ENCODE results near the gene PLAGL2. TPM values are rescaled to one million over a fixed set of nuclear protein-coding genes. Genes with fewer than 3 reads are reported as not detected.

PLAGL2 gene
- total and polyA plus RNA-seq, 2 of the 8 experiments (the other 6 are each of a cell fraction or from before 2014, with no cell fraction given) = 20.6 to 25.4 TPM

GRCh38 chr20:32215147-32215546, 7.6 kb upstream of the PLAGL2 start:
- Histone ChIP-seq H3K36me3 (ENCODE audit: control insufficient read depth in 2 of 4, insufficient read depth in 4 of 4, low read length in 3 of 4) (peaks cover 29 to 39% (median 36%) of the 10 kb centered on the region in 4 experiments), H3K14ac (ENCODE audit: insufficient read length) (no peak overlapping the region), H3K27me3 (replicated peaks in 1 of 4; ENCODE audit: control insufficient read depth in 3 of 4, extremely low read depth in 1 of 4, insufficient read depth in 3 of 4, low read length in 3 of 4) (no peaks in the 10 kb centered on the region), H3K79me1 (ENCODE audit: low read depth, low read length) (no peaks in the 10 kb centered on the region; the same call in 1 of the 2 replicates), H3K4me1 (replicated peaks in 1 of 4; ENCODE audit: control insufficient read depth in 3 of 4, insufficient read depth in 4 of 4, low read length in 3 of 4) (no peaks in the 10 kb centered on the region), H3K4ac (replicated peaks; ENCODE audit: insufficient read length, low read depth, low read length) (no peak overlapping the region), H3K23me2 (ENCODE audit: low read depth, low read length) (no peaks in the 10 kb centered on the region), H4K91ac (replicated peaks; ENCODE audit: insufficient read length, low read length) (no peak overlapping the region), H4K5ac (ENCODE audit: insufficient read length, low read depth, low read length) (no peak overlapping the region), H3K9me3 (ENCODE audit: insufficient read depth in 2 of 2, low read depth in 1 of 2, low read length in 1 of 2) (no peaks in the 10 kb centered on the region), H4K20me1 (replicated peaks in 1 of 2; ENCODE audit: control insufficient read depth in 1 of 2, insufficient read depth in 2 of 2, low read length in 2 of 2) (peaks cover 0 to 4% of the 10 kb centered on the region in 2 experiments), H4K8ac (ENCODE audit: extremely low read depth, insufficient read depth, low read length) (no peak overlapping the region), H3K18ac (ENCODE audit: extremely low read depth, low read length) (no peak overlapping the region), H3K23ac (ENCODE audit: insufficient read length) (no peak overlapping the region), H2BK12ac (ENCODE audit: low read depth, low read length) (no peak overlapping the region), H3K56ac (replicated peaks; ENCODE audit: insufficient read length, low read depth, low read length) (no peak overlapping the region), H2BK20ac (ENCODE audit: low read length) (no peak overlapping the region), H2BK5ac (ENCODE audit: low read depth, low read length) (no peak overlapping the region), H2AFZ (ENCODE audit: low read length) (no peak overlapping the region), H3K4me2 (ENCODE audit: insufficient read depth in 1 of 2, low read depth in 2 of 2, low read length in 2 of 2) (no peak overlapping the region), H2BK15ac (ENCODE audit: low read length) (no peak overlapping the region), H3K4me3 (ENCODE audit: extremely low read depth in 1 of 4, insufficient read depth in 2 of 4, low read depth in 3 of 4, low read length in 4 of 4) (no peak overlapping the region), H3K79me2 (ENCODE audit: control insufficient read depth in 1 of 2, insufficient read depth in 2 of 2, low read length in 2 of 2) (no peaks in the 10 kb centered on the region), H2AK5ac (ENCODE audit: low read depth, low read length) (no peak overlapping the region), H3K27ac (ENCODE audit: low read depth, low read length) (no peak overlapping the region), H3K9ac (replicated peaks in 1 of 4; ENCODE audit: extremely low read depth in 1 of 4, low read depth in 3 of 4, low read length in 3 of 4) (no peak overlapping the region), H2BK120ac (replicated peaks; ENCODE audit: low read depth, low read length) (no peak overlapping the region)
- ChIA-PET POLR2A (ENCODE audit: partially characterized antibody) (interaction anchor here (0.7 to 3.4 kb wide), 6 partner anchors 9 to 139 kb away, joined by 3 to 16 read pairs (median 4); no protein-coding TSS in a partner anchor), CTCF (ENCODE audit: partially characterized antibody) (interaction anchor here (1.0 kb wide), 1 partner anchor 220 kb away, joined by 3 read pairs; no protein-coding TSS in a partner anchor)
- FAIRE-seq (no peak), DNase-seq (ENCODE audit: low read depth in 1 of 2, low spot score in 2 of 2) (no peak)
- TF ChIP-seq SRF (IDR thresholded peaks at IDR 0.05; ENCODE audit: low read depth, low read length) = no peak
- no peak for TF ChIP-seq SP4 (IDR thresholded peaks at IDR 0.05; ENCODE audit: low read length)
- TF ChIP-seq JUN (IDR thresholded peaks at IDR 0.05; ENCODE audit: low read depth, low read length) = no peak
- no peak for TF ChIP-seq CBX5 (IDR thresholded peaks at IDR 0.05; ENCODE audit: low read depth, low read length)
- no peak for TF ChIP-seq EGR1 (IDR thresholded peaks at IDR 0.05; ENCODE audit: borderline replicate concordance, low read depth, low read length)
- TF ChIP-seq RFX5 (IDR thresholded peaks at IDR 0.05; ENCODE audit: borderline replicate concordance, low read depth, low read length) = no peak
- TF ChIP-seq SP2 (IDR thresholded peaks at IDR 0.05; ENCODE audit: low read length) = no peak
- no peak for TF ChIP-seq PHF8 (conservative IDR thresholded peaks at IDR 0.05; ENCODE audit: low read depth, low read length)
- no peak for TF ChIP-seq SIRT6 (IDR thresholded peaks at IDR 0.05; ENCODE audit: low read length)
- 92% methylated on average over 8 of the region's 8 CpGs; no CpG with 5 or more reads in 1 of the 2 experiments for WGBS, 2 experiments (ENCODE audit: extremely low coverage in 1 of 2, insufficient coverage in 1 of 2, insufficient read length in 1 of 2, insufficient replicate concordance in 2 of 2, low coverage in 1 of 2, low lambda C conversion rate in 2 of 2, missing lambda C conversion rate in 1 of 2)

Data from H1 (cell line).